Measurements from ENCODE around the gene METTL24.

The METTL24 gene

DNA sequence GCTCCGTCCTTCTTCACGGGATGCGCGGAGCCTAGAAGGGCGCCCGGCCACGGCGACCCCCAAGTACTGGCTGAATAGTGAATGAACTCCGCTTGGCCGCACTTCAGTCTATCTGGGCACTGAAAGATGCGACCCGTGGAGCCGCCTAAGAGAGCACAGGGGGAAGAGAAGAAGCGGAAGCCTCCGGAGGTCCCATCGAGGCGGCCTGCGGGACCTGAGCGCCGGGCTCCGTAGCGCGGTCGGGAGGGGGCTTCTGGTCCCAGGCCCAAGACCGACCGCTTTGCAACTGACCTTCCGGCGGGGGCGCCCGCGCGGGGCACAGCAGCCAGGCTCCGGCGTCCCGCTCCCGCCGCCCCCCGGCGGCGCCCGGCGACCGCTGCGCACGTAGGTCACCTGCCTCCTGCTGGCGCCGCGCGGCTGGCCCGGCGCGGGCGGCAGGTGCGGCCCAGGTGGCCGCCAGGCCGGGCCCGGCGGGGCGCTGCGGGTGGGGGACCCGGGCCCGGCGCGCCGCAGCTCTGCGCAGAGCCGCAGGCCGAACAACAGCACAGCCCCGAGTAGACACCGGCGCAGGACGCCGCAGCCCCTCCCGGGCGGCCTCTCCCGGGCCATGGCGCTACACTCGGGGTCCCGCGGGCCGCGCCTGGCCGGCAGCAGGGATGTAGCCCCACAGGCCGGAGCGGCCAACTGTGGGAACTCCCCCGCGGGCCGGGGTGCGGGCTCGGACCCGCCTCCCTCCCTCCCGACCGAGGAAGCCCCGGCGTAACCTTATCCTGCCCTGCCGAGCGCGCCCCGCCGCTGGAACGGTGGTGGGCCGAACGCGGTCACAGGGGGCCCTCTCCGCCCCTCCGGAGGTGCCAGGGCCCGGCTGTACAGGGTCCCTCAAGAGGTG is at the start of gene METTL24:
Gene METTL24 (minus strand): TSS at position 686 of the 889 bp plus-strand sequence. CDS start 77 bp downstream, at position 609.
- peak in 3 of 10 donors; percentile 22 to 86 (median 75) for DNase-seq
- intact Hi-C loops (cut with DNase I), result loop anchor here (10.0 kb wide), 1 partner anchor 73 kb away; no protein-coding TSS in a partner anchor

GRCh38 chr6:110404607-110405006 is 46.5 kb upstream of the METTL24 start:
- no peak for DNase-seq
- intact Hi-C loops (cut with DNase I), result no loop called here

DNA sequence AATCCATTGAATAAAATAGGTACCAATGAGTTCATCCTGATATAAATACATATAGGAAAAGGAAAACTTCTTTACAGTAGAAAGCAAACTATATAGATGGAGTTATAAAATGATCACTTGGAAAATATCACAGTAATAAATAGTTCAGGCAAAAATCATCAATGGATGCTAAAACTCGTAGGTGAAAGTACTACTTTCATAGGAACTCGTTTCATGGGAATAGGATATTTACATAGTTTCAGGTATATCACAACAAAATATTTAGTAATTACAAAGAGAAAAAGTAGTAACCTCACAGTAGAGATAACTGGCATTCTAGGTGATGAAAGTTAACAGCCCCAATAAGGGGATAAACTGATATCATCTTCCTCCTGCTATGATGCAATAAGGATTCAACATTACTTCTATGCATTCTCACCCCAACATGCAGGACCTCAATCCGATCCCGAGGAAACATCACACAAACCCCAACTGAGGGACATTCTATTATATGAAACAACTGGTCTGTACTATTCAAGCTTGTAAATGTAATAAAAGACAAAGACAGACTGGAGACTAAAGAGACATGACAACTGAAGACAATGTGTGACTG is 43.5 kb upstream of the METTL24 start:
- intact Hi-C loops (cut with DNase I), result no loop called here
- no peak for DNase-seq

DNA sequence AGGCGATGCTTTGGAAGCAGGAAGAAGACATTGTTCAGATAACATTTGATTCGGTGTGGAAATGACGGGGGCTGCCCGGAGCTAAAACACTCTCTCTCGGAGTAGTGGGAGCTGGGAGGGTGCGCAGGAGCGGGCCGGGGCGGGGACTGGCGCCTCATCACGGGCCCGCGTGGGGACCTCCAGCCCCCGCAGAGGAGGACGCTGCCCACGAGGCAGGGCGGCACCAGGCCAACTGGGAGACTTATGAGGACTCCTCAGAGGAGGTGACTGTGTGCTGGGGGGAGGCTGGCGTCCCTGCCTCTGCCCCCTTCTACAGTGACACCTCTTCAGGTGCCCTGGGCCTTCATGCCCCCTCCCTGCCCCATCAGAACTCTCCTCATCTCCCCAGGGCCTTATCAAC is 42.1 kb upstream of the METTL24 start:
- no peak for DNase-seq
- intact Hi-C loops (cut with DNase I), result no loop called here

- intact Hi-C loops (cut with DNase I), result no loop called here
- peak in 2 of 10 donors; percentile 76 to 85 for DNase-seq
These were observed 41.3 kb upstream of the METTL24 start for GRCh38 chr6:110399219-110400071.

DNA sequence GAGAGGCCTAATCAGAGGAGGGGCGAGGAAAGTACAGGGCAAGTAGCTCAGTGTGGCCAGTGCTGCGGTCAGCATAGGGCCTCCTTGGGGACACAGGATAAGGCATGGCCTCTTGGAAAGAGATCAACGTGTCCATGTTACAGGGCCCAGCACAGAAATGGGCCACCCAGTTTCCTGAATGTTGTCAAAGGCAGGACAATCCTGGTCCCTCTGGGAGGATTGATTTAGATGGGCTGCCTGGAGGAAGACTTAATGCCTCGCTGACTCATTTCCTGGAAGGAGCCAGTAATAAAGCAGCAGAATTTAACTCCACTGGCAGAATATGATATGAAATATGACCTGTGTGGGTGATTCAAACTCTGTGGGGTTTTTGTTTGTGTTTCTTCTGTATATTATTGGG is 40.6 kb upstream of the METTL24 start:
- intact Hi-C loops (cut with DNase I), result no loop called here
- DNase-seq, result no peak

- intact Hi-C loops (cut with DNase I), result no loop called here
- DNase-seq, result no peak
These were observed 37.1 kb upstream of the METTL24 start for GRCh38 chr6:110395221-110395620.

- intact Hi-C loops (cut with DNase I), result loop anchor here (5.0 kb wide), 2 partner anchors 217 to 352 kb away; partner anchors contain the start of gene WASF1
- DNase-seq, result no peak
These were observed 36.3 kb upstream of the METTL24 start for GRCh38 chr6:110394409-110394808.

DNA sequence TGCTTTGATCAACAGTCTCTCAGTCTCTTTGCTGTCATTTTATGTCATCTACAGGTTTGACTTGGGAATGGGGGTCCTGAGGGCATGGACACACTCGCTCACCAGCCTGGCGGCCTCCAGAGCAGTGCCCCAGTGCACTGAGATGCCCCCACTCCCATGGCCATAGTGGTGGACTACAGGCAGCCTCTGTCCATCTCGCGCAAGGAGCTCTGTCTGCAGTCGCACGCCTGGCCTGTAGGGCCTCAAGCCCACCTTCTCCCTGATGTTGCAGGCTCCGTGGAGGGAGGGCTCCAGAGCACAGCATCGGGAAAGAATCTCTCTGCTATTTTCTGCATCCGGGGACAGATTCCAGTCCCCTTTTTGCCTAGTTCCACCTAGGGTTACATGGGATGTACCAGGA is 34.6 kb upstream of the METTL24 start:
- no peak for DNase-seq
- intact Hi-C loops (cut with DNase I), result loop anchor here (5.0 kb wide), 2 partner anchors 215 to 350 kb away; partner anchors contain the start of gene WASF1

DNA sequence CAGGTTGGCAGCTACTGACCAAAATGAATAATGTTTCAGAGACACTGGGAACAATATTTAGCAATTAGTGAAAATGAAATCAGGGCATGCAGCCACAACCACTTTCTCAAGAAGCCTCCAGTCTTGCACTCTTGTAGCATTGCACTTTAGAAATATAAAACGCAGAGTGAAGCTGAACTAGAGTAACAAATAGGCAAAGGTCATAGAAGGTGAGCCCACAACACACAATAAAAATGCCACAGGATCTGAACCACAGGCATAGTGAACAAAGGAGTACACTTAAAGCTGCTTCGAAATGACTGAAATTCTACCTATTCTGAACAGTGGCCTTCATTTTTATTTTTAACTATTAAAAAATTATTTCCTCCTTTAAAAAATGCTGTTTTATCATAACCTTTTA is 32.3 kb upstream of the METTL24 start:
- no peak for DNase-seq
- intact Hi-C loops (cut with DNase I), result loop anchor here (2.0 to 5.0 kb wide), 3 partner anchors 213 to 686 kb away; partner anchors contain the start of gene WASF1

- no peak for DNase-seq
- intact Hi-C loops (cut with DNase I), result loop anchor here (2.0 to 5.0 kb wide), 3 partner anchors 213 to 685 kb away; partner anchors contain the start of gene WASF1
These were observed 31.7 kb upstream of the METTL24 start for GRCh38 chr6:110389689-110390382.

GRCh38 chr6:110387986-110388385 is 29.8 kb upstream of the METTL24 start:
- no peak for DNase-seq
- intact Hi-C loops (cut with DNase I), result no loop called here

- intact Hi-C loops (cut with DNase I), result no loop called here
- DNase-seq, result no peak
These were observed 27.3 kb upstream of the METTL24 start for GRCh38 chr6:110385458-110385863.

DNA sequence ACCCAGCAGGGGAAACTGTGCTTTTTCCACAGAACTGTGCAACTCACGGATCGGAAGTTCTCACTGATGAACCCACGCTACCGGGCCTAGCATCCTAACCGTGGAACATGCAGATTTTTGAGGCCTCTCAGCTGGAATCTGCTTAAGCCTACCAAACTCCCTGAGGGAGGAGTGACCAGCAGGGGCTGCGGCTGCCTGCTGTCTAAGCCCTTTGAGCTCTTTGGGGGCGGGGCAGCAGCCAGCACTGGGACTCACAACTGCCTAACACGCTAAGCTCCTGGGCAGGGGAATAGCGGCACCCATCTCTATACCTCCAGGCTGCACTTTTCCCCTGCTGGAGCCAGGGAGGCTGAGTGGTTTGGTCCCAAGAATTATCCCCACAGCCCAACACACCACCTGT is 20.4 kb upstream of the METTL24 start:
- intact Hi-C loops (cut with DNase I), result no loop called here

GRCh38 chr6:110369066-110369465 is 10.9 kb upstream of the METTL24 start:
- no peak for DNase-seq
- intact Hi-C loops (cut with DNase I), result no loop called here

More for the DNA sequence above, 20.4 kb upstream of the METTL24 start:
- peak in 1 of 10 donors; percentile 40 for DNase-seq

GRCh38 chr6:110368284-110368683 is 10.1 kb upstream of the METTL24 start:
- DNase-seq, result no peak
- intact Hi-C loops (cut with DNase I), result no loop called here

GRCh38 chr6:110367825-110368224 is 9.7 kb upstream of the METTL24 start:
- intact Hi-C loops (cut with DNase I), result no loop called here
- no peak for DNase-seq

DNA sequence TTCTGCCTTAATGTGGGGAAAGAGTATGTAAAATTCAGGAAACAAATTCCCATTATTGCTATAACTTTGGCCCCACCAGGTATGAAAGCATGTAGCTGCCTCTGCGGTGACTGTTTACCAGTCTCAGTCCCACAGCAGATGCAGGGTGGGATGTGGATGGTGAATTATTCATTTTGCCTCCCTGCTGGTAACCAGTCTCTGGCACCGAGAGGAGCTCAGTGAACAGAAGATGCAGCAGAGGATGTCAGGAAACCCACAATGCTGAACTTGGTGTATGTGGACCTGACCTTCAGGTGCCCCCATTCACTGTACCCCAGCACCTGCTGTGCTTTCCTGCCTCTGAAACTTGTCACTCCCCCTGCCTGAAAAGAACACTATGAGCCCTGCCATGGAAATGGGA is 8.8 kb upstream of the METTL24 start:
- intact Hi-C loops (cut with DNase I), result no loop called here
- peak in 1 of 10 donors; percentile 51 for DNase-seq

DNA sequence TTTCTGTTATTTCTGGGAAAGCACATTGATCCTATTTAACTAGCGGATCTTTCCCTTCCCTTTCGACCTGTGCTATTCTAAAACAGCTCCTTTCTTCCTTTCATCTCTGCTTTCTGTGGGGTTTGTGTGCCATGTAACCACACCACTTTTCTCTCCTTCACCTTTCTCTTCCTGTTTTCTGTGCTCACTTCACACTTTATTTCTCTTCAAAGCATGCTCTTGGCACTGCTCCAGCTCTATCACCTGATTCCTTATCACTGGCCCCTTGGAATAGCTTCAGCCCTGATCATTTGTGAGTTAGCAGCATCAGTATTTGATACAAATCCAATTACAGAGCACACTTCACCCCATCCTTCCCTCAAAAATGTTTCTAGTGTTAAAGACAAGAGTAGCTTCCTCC is 8.1 kb upstream of the METTL24 start:
- intact Hi-C loops (cut with DNase I), result no loop called here
- no peak for DNase-seq
